ENCODE results near the gene TRIP12. TPM values are rescaled to one million over a fixed set of nuclear protein-coding genes. Genes with fewer than 3 reads are reported as not detected.

The TRIP12 gene
- polyA plus RNA-seq, 2 of the 4 experiments (the other 2 are of a cell fraction), result 103 to 151 TPM

DNA sequence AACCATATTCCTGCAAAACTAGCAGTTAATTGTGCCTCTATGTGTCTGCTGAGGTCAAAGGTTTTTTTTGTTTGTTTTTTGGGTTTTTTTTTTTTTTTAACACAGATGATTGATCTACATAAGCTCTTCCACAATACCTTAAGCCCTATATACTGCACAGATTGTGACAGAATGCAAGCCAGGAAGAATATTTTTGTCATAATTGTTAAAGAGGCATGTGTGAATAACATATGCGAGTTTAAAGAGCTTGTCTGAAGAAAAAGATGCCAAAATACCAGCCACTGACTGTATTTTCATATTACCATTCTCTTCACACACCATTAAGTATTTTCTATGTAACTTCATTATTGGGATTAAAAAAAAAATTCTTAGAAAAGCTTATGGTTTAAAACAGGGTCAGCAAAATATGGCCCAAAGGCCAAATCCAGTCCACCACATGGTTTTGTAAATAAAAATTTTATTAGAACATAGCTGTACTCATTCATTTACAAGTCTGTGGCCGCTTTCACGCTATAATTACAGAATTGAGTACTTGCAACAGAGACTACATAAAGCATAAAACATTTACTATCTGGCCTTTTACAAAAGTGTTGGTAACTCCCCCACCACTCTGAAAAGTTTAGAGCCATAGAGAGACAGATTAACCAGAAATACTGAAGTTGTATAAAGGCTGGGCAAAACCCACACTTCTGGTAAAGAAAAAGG, 89.9 kb downstream of the TRIP12 start:
- ATAC-seq, result no peak
- no peaks in the 10 kb centered on the region for H3K9me3 ChIP-seq
- WGBS (ENCODE audit: missing lambda C conversion rate), result 93% methylated on average over 3 of the region's 3 CpGs
- H3K27ac ChIP-seq, result no peak overlapping the region
- H3K4me1 ChIP-seq, result no peaks in the 10 kb centered on the region
- DNase-seq (ENCODE audit: low read depth in 1 of 2, low spot score in 1 of 2), result no peak
- FAIRE-seq, result no peak
- no peak for TF ChIP-seq JUN (IDR thresholded peaks at IDR 0.05)
- TF ChIP-seq, protein P1, sequence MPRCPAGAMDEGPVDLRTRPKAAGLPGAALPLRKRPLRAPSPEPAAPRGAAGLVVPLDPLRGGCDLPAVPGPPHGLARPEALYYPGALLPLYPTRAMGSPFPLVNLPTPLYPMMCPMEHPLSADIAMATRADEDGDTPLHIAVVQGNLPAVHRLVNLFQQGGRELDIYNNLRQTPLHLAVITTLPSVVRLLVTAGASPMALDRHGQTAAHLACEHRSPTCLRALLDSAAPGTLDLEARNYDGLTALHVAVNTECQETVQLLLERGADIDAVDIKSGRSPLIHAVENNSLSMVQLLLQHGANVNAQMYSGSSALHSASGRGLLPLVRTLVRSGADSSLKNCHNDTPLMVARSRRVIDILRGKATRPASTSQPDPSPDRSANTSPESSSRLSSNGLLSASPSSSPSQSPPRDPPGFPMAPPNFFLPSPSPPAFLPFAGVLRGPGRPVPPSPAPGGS (IDR thresholded peaks at IDR 0.05), result no peak
- no peak for TF ChIP-seq RCOR1 (IDR thresholded peaks at IDR 0.05; ENCODE audit: low read depth, low read length)
- ChIA-PET CTCF (interaction anchor here (0.9 to 1.9 kb wide), 2 partner anchors 12 to 31 kb away, joined by 3 to 4 read pairs; no protein-coding TSS in a partner anchor), POLR2A (no interaction called here)
- no peak overlapping the region for H3K4me3 ChIP-seq
- H3K4me2 ChIP-seq, result no peak overlapping the region

DNA sequence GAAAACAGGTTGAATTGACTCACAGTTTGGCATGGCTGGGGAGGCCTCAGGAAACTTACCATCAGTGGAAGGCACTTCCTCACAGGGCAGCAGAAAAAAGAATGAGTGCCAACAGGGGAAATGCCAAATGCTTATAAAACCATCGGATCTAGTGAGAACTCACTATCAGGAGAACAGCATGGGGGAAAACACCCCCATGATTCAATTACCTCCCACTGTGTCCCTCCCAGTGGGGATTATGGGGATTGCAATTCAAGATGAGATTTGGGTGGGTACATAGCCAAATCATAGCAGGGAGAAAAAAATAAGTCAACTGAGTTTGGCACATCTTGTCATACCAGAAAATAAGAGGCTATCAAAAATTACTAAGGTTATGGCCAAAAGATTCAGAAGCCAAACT, 96.3 kb downstream of the TRIP12 start:
- DNase-seq (ENCODE audit: low read depth in 1 of 2, low spot score in 1 of 2) (no peak), ATAC-seq (no peak), FAIRE-seq (no peak)
- POLR2A ChIA-PET, result no interaction called here
- Histone ChIP-seq H3K4me3 (no peak overlapping the region), H3K9me3 (no peaks in the 10 kb centered on the region), H3K4me2 (no peak overlapping the region), H3K27ac (no peak overlapping the region), H3K4me1 (peaks cover 5% of the 10 kb centered on the region; the same call in 1 of the 3 replicates)
- TF ChIP-seq RARB (CRISPR knock-in tag; IDR thresholded peaks at IDR 0.05) (no peak), PHF8 (IDR thresholded peaks at IDR 0.05; ENCODE audit: borderline replicate concordance, low read depth) (no peak), CEBPB (IDR thresholded peaks at IDR 0.05) (no peak), JUN (IDR thresholded peaks at IDR 0.05) (no peak)
- WGBS (ENCODE audit: missing lambda C conversion rate), result 90% methylated on average over 1 of the region's 1 CpG
- CTCF ChIA-PET, result no interaction called here

DNA sequence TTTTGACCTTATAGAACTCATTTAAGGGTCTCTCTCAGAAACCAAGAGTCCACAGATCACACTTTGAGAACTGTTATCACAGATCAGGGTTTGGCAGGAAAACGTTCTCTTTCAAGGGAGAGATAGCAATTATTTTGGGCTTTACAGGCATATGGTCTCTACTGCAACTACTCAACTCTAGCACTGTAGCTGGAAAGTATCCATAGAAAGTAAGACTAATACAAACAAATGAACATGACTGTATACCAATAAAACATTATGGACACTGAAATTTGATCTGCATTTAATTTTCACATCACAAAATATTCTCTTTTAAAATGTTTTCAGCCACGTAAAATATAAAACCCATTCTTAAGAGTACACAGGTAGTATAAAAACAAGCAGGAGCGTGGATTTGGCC, 100.5 kb downstream of the TRIP12 start:
- H3K4me1 ChIP-seq, result peaks cover 9% of the 10 kb centered on the region; the same call in 2 of the 3 replicates
- no peaks in the 10 kb centered on the region for H3K9me3 ChIP-seq
- no peak for ATAC-seq
- H3K27ac ChIP-seq, result no peak overlapping the region
- ChIA-PET POLR2A (no interaction called here), CTCF (interaction anchor here (1.7 kb wide), 1 partner anchor 20 kb away, joined by 7 read pairs; no protein-coding TSS in a partner anchor)
- TF ChIP-seq ESRRA (IDR thresholded peaks at IDR 0.05; ENCODE audit: borderline replicate concordance, low read length), result no peak
- no peak for TF ChIP-seq PHF8 (IDR thresholded peaks at IDR 0.05; ENCODE audit: borderline replicate concordance, low read depth)
- TF ChIP-seq RARB (CRISPR knock-in tag; IDR thresholded peaks at IDR 0.05), result no peak
- DNase-seq (ENCODE audit: low read depth in 1 of 2, low spot score in 1 of 2), result no peak
- WGBS (ENCODE audit: missing lambda C conversion rate), result 97% methylated on average over 3 of the region's 3 CpGs
- FAIRE-seq, result no peak
- no peak overlapping the region for H3K4me2 ChIP-seq
- no peak overlapping the region for H3K4me3 ChIP-seq

DNA sequence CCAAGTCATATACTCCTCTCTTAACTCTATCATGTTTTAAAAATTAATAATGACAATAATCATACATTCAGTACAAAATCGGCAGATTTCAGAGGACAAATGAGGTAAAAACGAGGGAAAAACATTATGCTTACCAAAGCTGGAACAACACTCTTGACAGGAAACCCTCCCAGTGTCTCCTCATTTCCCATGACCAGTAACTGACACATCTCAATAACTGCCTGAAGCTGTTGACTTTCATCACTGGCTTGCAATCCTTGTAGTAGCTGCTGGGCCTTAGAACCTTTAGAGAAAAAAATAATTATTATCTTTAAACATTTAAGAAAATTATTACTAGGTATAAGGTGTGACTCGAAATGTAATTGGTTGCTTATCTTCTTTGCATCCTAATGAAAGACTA, 103.6 kb downstream of the TRIP12 start:
- ATAC-seq (no peak), FAIRE-seq (no peak)
- 82% methylated on average over 3 of the region's 3 CpGs for WGBS (ENCODE audit: missing lambda C conversion rate)
- no peak for TF ChIP-seq MYC (IDR thresholded peaks at IDR 0.05; ENCODE audit: borderline replicate concordance, low read length)
- TF ChIP-seq EHF (CRISPR knock-in tag; IDR thresholded peaks at IDR 0.05), result no peak
- TF ChIP-seq, protein P2, sequence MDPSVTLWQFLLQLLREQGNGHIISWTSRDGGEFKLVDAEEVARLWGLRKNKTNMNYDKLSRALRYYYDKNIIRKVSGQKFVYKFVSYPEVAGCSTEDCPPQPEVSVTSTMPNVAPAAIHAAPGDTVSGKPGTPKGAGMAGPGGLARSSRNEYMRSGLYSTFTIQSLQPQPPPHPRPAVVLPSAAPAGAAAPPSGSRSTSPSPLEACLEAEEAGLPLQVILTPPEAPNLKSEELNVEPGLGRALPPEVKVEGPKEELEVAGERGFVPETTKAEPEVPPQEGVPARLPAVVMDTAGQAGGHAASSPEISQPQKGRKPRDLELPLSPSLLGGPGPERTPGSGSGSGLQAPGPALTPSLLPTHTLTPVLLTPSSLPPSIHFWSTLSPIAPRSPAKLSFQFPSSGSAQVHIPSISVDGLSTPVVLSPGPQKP (IDR thresholded peaks at IDR 0.05; ENCODE audit: low read depth, low read length), result no peak
- TF ChIP-seq, protein P3, sequence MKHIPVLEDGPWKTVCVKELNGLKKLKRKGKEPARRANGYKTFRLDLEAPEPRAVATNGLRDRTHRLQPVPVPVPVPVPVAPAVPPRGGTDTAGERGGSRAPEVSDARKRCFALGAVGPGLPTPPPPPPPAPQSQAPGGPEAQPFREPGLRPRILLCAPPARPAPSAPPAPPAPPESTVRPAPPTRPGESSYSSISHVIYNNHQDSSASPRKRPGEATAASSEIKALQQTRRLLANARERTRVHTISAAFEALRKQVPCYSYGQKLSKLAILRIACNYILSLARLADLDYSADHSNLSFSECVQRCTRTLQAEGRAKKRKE (CRISPR knock-in tag; IDR thresholded peaks at IDR 0.05; ENCODE audit: low read depth), result no peak
- TF ChIP-seq SREBF2 (IDR thresholded peaks at IDR 0.05), result no peak
- TF ChIP-seq HOXB5 (CRISPR knock-in tag; IDR thresholded peaks at IDR 0.05), result no peak
- no peak for TF ChIP-seq GATA3 (IDR thresholded peaks at IDR 0.05; ENCODE audit: borderline replicate concordance)
- no peak for TF ChIP-seq HDAC2 (IDR thresholded peaks at IDR 0.05)
- TF ChIP-seq, protein P4, sequence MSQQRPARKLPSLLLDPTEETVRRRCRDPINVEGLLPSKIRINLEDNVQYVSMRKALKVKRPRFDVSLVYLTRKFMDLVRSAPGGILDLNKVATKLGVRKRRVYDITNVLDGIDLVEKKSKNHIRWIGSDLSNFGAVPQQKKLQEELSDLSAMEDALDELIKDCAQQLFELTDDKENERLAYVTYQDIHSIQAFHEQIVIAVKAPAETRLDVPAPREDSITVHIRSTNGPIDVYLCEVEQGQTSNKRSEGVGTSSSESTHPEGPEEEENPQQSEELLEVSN (IDR thresholded peaks at IDR 0.05; ENCODE audit: borderline replicate concordance, low read depth), result no peak
- no peak for TF ChIP-seq EP300 (IDR thresholded peaks at IDR 0.05)
- TF ChIP-seq, protein P5, sequence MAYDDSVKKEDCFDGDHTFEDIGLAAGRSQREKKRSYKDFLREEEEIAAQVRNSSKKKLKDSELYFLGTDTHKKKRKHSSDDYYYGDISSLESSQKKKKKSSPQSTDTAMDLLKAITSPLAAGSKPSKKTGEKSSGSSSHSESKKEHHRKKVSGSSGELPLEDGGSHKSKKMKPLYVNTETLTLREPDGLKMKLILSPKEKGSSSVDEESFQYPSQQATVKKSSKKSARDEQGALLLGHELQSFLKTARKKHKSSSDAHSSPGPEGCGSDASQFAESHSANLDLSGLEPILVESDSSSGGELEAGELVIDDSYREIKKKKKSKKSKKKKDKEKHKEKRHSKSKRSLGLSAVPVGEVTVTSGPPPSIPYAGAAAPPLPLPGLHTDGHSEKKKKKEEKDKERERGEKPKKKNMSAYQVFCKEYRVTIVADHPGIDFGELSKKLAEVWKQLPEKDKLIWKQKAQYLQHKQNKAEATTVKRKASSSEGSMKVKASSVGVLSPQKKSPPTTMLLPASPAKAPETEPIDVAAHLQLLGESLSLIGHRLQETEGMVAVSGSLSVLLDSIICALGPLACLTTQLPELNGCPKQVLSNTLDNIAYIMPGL (CRISPR knock-in tag; IDR thresholded peaks at IDR 0.05; ENCODE audit: borderline replicate concordance), result no peak
- TF ChIP-seq RFX5 (IDR thresholded peaks at IDR 0.05), result no peak
- TF ChIP-seq KDM5A (IDR thresholded peaks at IDR 0.05), result no peak
- TF ChIP-seq CBX8 (IDR thresholded peaks at IDR 0.05), result no peak
- no peak for TF ChIP-seq MAFK (IDR thresholded peaks at IDR 0.05; ENCODE audit: partially characterized antibody)
- TF ChIP-seq CHD4 (IDR thresholded peaks at IDR 0.05; ENCODE audit: borderline replicate concordance), result no peak
- TF ChIP-seq, protein P1 (IDR thresholded peaks at IDR 0.05), result no peak

More for the DNA sequence above, 103.6 kb downstream of the TRIP12 start:
- ChIA-PET POLR2A (no interaction called here), CTCF (interaction anchor here (1.1 to 2.5 kb wide), 2 partner anchors 17 to 37 kb away, joined by 4 to 11 read pairs; no protein-coding TSS in a partner anchor)
- H3K4me2 ChIP-seq, result no peak overlapping the region
- no peak for DNase-seq (ENCODE audit: low read depth in 1 of 2, low spot score in 1 of 2)
- H3K4me3 ChIP-seq, result no peak overlapping the region
- H3K27ac ChIP-seq, result no peak overlapping the region
- no peaks in the 10 kb centered on the region for H3K9me3 ChIP-seq
- H3K4me1 ChIP-seq, result peaks cover 19% of the 10 kb centered on the region
